PC-9 (cell line): ENCODE measurements around the gene GLA. TPM values are rescaled to one million over a fixed set of nuclear protein-coding genes. Genes with fewer than 3 reads are reported as not detected.

Source experiments
- BruUV-seq: library from RNA; stranded (reverse); fragments of 400-500 nt; replicated peaks from 2 replicates; lab custom pipeline; 2021; lab: Mats Ljungman, UMichigan
- CTCF ChIA-PET: fragments of 300-600 bp; sonication (Branson Sonifier 250); formaldehyde crosslinking; loops from one replicate; lab custom pipeline; 2022; ENCODE audit warnings: antibody characterized with exemption; lab: Charles Lee
- POLR2A ChIA-PET: fragments of 300-600 bp; sonication (Branson Sonifier 250); formaldehyde crosslinking; loops from one replicate; lab custom pipeline; 2022; ENCODE audit warnings: antibody characterized with exemption; ENCODE audit not compliant: unreplicated experiment; lab: Charles Lee
- DNase-seq, 2 experiments: peaks; one replicate each; pipeline versions ENCODE4 v3.0.0 to v3.0.0-alpha.2; 2015 to 2022; ENCODE audit warnings: mixed read lengths in 1 of 2
- H2AFZ ChIP-seq: fragments of 200-600 bp; sonication (generic); 2 replicates; pipeline ENCODE4 v1.8.1; 2017; ENCODE audit warnings: antibody characterized with exemption
- H3F3A ChIP-seq: fragments of 200-600 bp; sonication (generic); 2 replicates; pipeline ENCODE4 v1.8.1; 2017; ENCODE audit warnings: antibody characterized with exemption, mild to moderate bottlenecking, low read depth; ENCODE audit not compliant: insufficient read depth
- H3K27ac ChIP-seq: fragments of 200-600 bp; sonication (generic); 2 replicates; pipeline ENCODE4 v1.6.1; 2016; ENCODE audit warnings: mixed run types
- H3K27me3 ChIP-seq: fragments of 200-600 bp; sonication (generic); 2 replicates; pipeline ENCODE4 v1.6.1; 2016; ENCODE audit warnings: low read depth, mixed run types; ENCODE audit not compliant: insufficient read depth
- H3K36me3 ChIP-seq: fragments of 200-600 bp; sonication (generic); 2 replicates; pipeline ENCODE4 v1.6.1; 2016; ENCODE audit warnings: low read depth, mixed run types
- H3K4me1 ChIP-seq: fragments of 200-600 bp; sonication (generic); replicated peaks from 2 replicates; pipeline ENCODE4 v1.6.1; 2016; ENCODE audit warnings: mixed run types; ENCODE audit not compliant: insufficient read depth
- H3K4me2 ChIP-seq: fragments of 200-600 bp; sonication (generic); 2 replicates; pipeline ENCODE4 v1.6.1; 2017; ENCODE audit warnings: mixed run types
- H3K4me3 ChIP-seq: fragments of 200-600 bp; sonication (generic); 2 replicates; pipeline ENCODE4 v1.6.1; 2016; ENCODE audit warnings: mixed run types
- H3K79me2 ChIP-seq: fragments of 200-600 bp; sonication (generic); 2 replicates; pipeline ENCODE4 v1.6.1; 2017; ENCODE audit warnings: low read depth, mixed run types
- H3K9me2 ChIP-seq: fragments of 200-600 bp; sonication (generic); 2 replicates; pipeline ENCODE4 v1.8.1; 2017; ENCODE audit warnings: mild to moderate bottlenecking; ENCODE audit not compliant: insufficient read depth
- H3K9me3 ChIP-seq: fragments of 200-600 bp; sonication (generic); 2 replicates; pipeline ENCODE4 v1.8.1; 2016; ENCODE audit warnings: low read depth; ENCODE audit not compliant: insufficient read depth
- H4K20me1 ChIP-seq: fragments of 200-600 bp; sonication (generic); 2 replicates; pipeline ENCODE4 v1.8.1; 2017; ENCODE audit not compliant: insufficient read depth
- EZH2 ChIP-seq: fragments of 200-600 bp; sonication (generic); IDR thresholded peaks from 2 replicates; pipeline ENCODE4 v1.8.0; 2017; ENCODE audit warnings: antibody characterized with exemption, low read depth
- intact Hi-C: fragments of 100-400 bp; cut with micrococcal nuclease; formaldehyde crosslinking; loops from one replicate; pipeline ENCODE4 v1.10.0; 2022; ENCODE audit not compliant: unreplicated experiment
- total RNA-seq: library from RNA; stranded (reverse); gene quantifications from 2 replicates; pipeline ENCODE4 v1.2.3, GENCODE V29; 2021
- TF ChIP-seq, protein P1 (sequence below): fragments of 200-600 bp; sonication (generic); conservative IDR thresholded peaks from 2 replicates; pipeline ENCODE4 v1.6.1; 2017; ENCODE audit warnings: mixed run types, antibody characterized with exemption, mild to moderate bottlenecking, moderate library complexity

Gene GLA
- total RNA-seq, 1 experiment from 2014 or later = 80.5 TPM

DNA sequence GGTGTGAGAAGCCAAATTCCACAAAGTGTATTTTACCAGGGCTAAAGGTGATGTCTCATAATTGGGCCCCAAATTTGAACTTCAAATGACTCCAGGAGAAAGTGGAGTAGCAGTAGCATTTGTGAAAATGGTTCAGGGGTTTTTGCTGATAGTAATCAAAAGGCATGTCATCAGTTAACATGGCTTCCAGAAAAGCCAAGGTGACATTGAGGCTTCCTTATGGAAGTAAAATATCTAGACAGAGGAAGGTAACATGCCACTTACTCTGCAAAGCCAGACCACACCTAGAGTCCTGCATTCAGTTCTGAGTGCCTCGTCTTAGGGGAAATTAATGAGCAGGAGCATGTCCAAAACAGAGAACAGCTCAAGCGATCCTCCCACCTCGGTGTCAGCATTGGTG is 19.1 kb downstream of the GLA start:
- ChIA-PET CTCF (no interaction called here), POLR2A (no interaction called here)
- no peak overlapping the region for H2AFZ ChIP-seq
- peaks cover 2% of the 10 kb centered on the region; the same call in 1 of the 2 replicates for H4K20me1 ChIP-seq
- no peak overlapping the region for H3K4me3 ChIP-seq
- H3K9me2 ChIP-seq = no peaks in the 10 kb centered on the region
- no peak overlapping the region for H3K4me2 ChIP-seq
- no peaks in the 10 kb centered on the region for H3K9me3 ChIP-seq
- TF ChIP-seq EZH2 = no peak
- TF ChIP-seq, protein P1, sequence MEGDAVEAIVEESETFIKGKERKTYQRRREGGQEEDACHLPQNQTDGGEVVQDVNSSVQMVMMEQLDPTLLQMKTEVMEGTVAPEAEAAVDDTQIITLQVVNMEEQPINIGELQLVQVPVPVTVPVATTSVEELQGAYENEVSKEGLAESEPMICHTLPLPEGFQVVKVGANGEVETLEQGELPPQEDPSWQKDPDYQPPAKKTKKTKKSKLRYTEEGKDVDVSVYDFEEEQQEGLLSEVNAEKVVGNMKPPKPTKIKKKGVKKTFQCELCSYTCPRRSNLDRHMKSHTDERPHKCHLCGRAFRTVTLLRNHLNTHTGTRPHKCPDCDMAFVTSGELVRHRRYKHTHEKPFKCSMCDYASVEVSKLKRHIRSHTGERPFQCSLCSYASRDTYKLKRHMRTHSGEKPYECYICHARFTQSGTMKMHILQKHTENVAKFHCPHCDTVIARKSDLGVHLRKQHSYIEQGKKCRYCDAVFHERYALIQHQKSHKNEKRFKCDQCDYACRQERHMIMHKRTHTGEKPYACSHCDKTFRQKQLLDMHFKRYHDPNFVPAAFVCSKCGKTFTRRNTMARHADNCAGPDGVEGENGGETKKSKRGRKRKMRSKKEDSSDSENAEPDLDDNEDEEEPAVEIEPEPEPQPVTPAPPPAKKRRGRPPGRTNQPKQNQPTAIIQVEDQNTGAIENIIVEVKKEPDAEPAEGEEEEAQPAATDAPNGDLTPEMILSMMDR = no peak
- intact Hi-C loops = no loop called here
- peaks cover 20% of the 10 kb centered on the region for H3K4me1 ChIP-seq
- BruUV-seq = no TSS peak
- H3F3A ChIP-seq = peaks cover 24% of the 10 kb centered on the region
- peaks cover 21% of the 10 kb centered on the region for H3K36me3 ChIP-seq
- no peaks in the 10 kb centered on the region for H3K27me3 ChIP-seq
- H3K79me2 ChIP-seq = peaks cover 28% of the 10 kb centered on the region
- DNase-seq = no peak
- no peak overlapping the region for H3K27ac ChIP-seq

DNA sequence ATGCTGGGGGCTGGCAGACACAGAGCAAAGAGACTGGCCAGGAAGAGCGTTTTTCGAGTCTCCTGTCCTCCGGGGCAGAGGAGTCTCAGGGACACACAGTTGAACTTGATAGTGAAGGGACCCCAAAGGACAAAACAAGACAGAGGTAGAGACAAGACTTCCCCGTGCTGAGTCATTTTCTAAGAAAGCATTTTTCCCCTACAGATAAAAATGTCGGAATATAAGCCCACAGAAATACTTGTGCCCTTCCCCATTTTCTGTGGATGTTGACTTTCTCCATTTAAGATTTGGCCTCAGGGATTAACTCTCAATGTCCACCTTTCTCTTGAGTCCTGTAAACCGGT is 21.2 kb downstream of the GLA start:
- no peaks in the 10 kb centered on the region for H3K9me2 ChIP-seq
- BruUV-seq = no TSS peak
- H3K27ac ChIP-seq = no peak overlapping the region

DNA sequence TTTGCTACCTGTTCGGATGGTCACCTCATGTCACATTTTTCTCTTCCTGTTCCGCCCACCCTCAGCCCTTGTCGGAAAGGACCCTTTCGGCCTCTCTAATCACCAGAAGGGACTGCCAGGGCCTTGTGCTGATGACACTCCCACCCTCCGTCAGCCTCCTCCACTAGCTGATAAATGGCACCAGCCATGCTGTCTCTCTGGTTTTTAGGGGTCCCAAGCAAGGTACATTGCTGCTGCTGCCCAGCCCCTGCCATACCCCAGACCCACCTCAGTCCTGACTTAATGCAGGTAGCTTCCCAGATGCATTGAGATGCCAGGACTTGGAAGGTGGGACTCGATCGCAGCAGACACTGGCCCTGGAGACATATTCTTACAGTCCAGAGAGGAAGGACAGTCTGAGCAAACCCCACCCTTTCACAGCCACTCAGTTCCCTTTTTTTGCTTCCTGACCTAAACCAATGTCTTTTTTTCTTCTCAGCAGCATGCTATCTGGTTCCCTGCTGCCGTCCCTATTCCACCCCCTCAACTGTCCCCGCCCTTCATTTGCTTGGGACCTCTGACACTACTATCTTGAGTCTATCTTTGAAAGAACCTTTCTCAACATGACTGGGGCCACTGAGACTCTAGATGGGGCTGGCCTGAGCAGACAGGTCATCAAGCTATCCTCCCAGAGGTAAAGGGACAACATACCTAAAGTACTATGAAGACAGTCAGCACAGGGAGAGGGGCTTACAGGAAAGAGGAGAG is 21.8 kb downstream of the GLA start, which contains the start of gene BTK:
Gene BTK (minus strand): TSS at position 397 of the 747 bp plus-strand sequence. CDS start 10,907 bp downstream, outside the sequence.
- Histone ChIP-seq H3K36me3 (no peaks in the 10 kb centered on the region), H3K9me3 (no peaks in the 10 kb centered on the region), H3K9me2 (no peaks in the 10 kb centered on the region), H3K4me2 (no peak within 1 kb of the TSS), H3K27ac (no peak within 1 kb of the TSS), H3K4me3 (no peak within 1 kb of the TSS), H3K27me3 (no peaks in the 10 kb centered on the region), H3F3A (no peaks in the 10 kb centered on the region), H3K79me2 (peaks cover 1% of the 10 kb centered on the region), H4K20me1 (no peaks in the 10 kb centered on the region), H2AFZ (no peak within 1 kb of the TSS), H3K4me1 (peaks cover 4% of the 10 kb centered on the region)
- no peak for TF ChIP-seq EZH2
- TF ChIP-seq, protein P1 = no peak
- BruUV-seq = no TSS peak
- DNase-seq = no peak
- CTCF ChIA-PET = no interaction called here
- POLR2A ChIA-PET = no interaction called here
- intact Hi-C loops = no loop called here

More for the DNA sequence above, 21.2 kb downstream of the GLA start:
- CTCF ChIA-PET = no interaction called here
- peaks cover 3% of the 10 kb centered on the region for H3K36me3 ChIP-seq
- H4K20me1 ChIP-seq = no peaks in the 10 kb centered on the region
- TF ChIP-seq EZH2 = no peak
- TF ChIP-seq, protein P1 = no peak
- POLR2A ChIA-PET = no interaction called here
- H3K4me1 ChIP-seq = peaks cover 4% of the 10 kb centered on the region
- H3K9me3 ChIP-seq = no peaks in the 10 kb centered on the region
- H3F3A ChIP-seq = peaks cover 3% of the 10 kb centered on the region; the same call in 1 of the 2 replicates
- no peak for DNase-seq
- no peak overlapping the region for H3K4me3 ChIP-seq
- intact Hi-C loops = no loop called here
- H3K79me2 ChIP-seq = peaks cover 7% of the 10 kb centered on the region
- H3K4me2 ChIP-seq = no peak overlapping the region
- no peaks in the 10 kb centered on the region for H3K27me3 ChIP-seq
- H2AFZ ChIP-seq = no peak overlapping the region
